BE2C (cell line): ENCODE measurements around the gene VPS52.
"Not testable (repeated sequence)": the region's sequence is repeated elsewhere in the genome, so short reads cannot be mapped to it uniquely, and the experiment has no call there.

Experiments
- DNase-seq: peaks from one replicate; pipeline ENCODE4 v3.0.0-alpha.2; 2020
- H3K27me3 ChIP-seq: fragments of 250-450 bp; sonication (Bioruptor Pico); 2 replicates; pipeline ENCODE4 v1.5.1; 2020; ENCODE audit warnings: mild to moderate bottlenecking
- H3K36me3 ChIP-seq: fragments of 250-450 bp; sonication (Bioruptor Pico); 2 replicates; pipeline ENCODE4 v1.5.1; 2020; ENCODE audit warnings: mild to moderate bottlenecking
- H3K4me1 ChIP-seq: fragments of 250-450 bp; sonication (Bioruptor Pico); 2 replicates; pipeline ENCODE4 v1.5.1; 2020
- H3K4me3 ChIP-seq: 2 replicates; pipeline ENCODE4 v1.5.1; 2011; ENCODE audit warnings: low read depth, low read length
- H3K9me3 ChIP-seq: fragments of 250-450 bp; sonication (Bioruptor Pico); 2 replicates; pipeline ENCODE4 v1.5.1; 2020
- CTCF ChIP-seq: IDR thresholded peaks from 2 replicates; pipeline ENCODE4 v1.5.1; 2012; ENCODE audit warnings: mild to moderate bottlenecking, low read depth, low read length

VPS52 gene

GRCh38 chr6:33273924-33274902, 2.5 kb upstream of the VPS52 start:
- no peak for TF ChIP-seq CTCF
- peak overlapping the region; percentile 92 for H3K4me3 ChIP-seq

GRCh38 chr6:33273129-33273923, 1.6 kb upstream of the VPS52 start:
- Histone ChIP-seq H3K9me3 (no peaks in the 10 kb centered on the region), H3K36me3 (peaks cover 59% of the 10 kb centered on the region), H3K27me3 (no peaks in the 10 kb centered on the region), H3K4me1 (no peaks in the 10 kb centered on the region), H3K4me3 (peak overlapping the region; percentile 92)
- DNase-seq, result no peak
- TF ChIP-seq CTCF, result no peak

More at GRCh38 chr6:33273924-33274902, 2.5 kb upstream of the VPS52 start:
- DNase-seq, result no peak
- Histone ChIP-seq H3K36me3 (peaks cover 64% of the 10 kb centered on the region), H3K4me1 (no peaks in the 10 kb centered on the region), H3K27me3 (no peaks in the 10 kb centered on the region), H3K9me3 (no peaks in the 10 kb centered on the region)

GRCh38 chr6:33272275-33273128, 826 bp upstream of the VPS52 start:
- Histone ChIP-seq H3K4me3 (peak overlapping the region; percentile 92), H3K36me3 (peaks cover 56% of the 10 kb centered on the region), H3K9me3 (no peaks in the 10 kb centered on the region), H3K27me3 (no peaks in the 10 kb centered on the region), H3K4me1 (no peaks in the 10 kb centered on the region)
- DNase-seq, result no peak
- no peak for TF ChIP-seq CTCF

GRCh38 chr6:33271117-33271467, 584 bp downstream of the VPS52 start:
- peak; percentile 18; the same call in 1 of the 2 replicates for TF ChIP-seq CTCF
- no peaks in the 10 kb centered on the region for H3K27me3 ChIP-seq
- no peaks in the 10 kb centered on the region for H3K9me3 ChIP-seq
- H3K36me3 ChIP-seq, result peaks cover 55% of the 10 kb centered on the region
- DNase-seq, result no peak
- H3K4me1 ChIP-seq, result no peaks in the 10 kb centered on the region
- H3K4me3 ChIP-seq, result peak overlapping the region; percentile 92

GRCh38 chr6:33264015-33264414, 7.7 kb downstream of the VPS52 start:
- no peak for DNase-seq
- no peak for TF ChIP-seq CTCF
- Histone ChIP-seq H3K9me3 (no peaks in the 10 kb centered on the region), H3K4me3 (no peak overlapping the region), H3K36me3 (peaks cover 40% of the 10 kb centered on the region), H3K4me1 (no peaks in the 10 kb centered on the region), H3K27me3 (no peaks in the 10 kb centered on the region)

GRCh38 chr6:33262490-33262889, 9.2 kb downstream of the VPS52 start:
- not testable (repeated sequence) for H3K4me3 ChIP-seq, H3K4me1 ChIP-seq, DNase-seq, H3K27me3 ChIP-seq, H3K9me3 ChIP-seq
- peaks cover 35% of the 10 kb centered on the region for H3K36me3 ChIP-seq
